T-helper 1 cell (primary cell): ENCODE data around the gene ANKS3.

Source experiments
- DNase-seq, 5 donors: peaks; one replicate each; pipeline ENCODE4 v3.0.0-alpha.2; 2012 to 2020
- total RNA-seq, 4 donors: gene quantifications; one replicate each; lab custom pipeline; 2026; lab: John Stamatoyannopoulos, UW

Gene ANKS3
- 14.6 to 27.5 (median 20.4) reads per million in 4 donors for total RNA-seq

DNA sequence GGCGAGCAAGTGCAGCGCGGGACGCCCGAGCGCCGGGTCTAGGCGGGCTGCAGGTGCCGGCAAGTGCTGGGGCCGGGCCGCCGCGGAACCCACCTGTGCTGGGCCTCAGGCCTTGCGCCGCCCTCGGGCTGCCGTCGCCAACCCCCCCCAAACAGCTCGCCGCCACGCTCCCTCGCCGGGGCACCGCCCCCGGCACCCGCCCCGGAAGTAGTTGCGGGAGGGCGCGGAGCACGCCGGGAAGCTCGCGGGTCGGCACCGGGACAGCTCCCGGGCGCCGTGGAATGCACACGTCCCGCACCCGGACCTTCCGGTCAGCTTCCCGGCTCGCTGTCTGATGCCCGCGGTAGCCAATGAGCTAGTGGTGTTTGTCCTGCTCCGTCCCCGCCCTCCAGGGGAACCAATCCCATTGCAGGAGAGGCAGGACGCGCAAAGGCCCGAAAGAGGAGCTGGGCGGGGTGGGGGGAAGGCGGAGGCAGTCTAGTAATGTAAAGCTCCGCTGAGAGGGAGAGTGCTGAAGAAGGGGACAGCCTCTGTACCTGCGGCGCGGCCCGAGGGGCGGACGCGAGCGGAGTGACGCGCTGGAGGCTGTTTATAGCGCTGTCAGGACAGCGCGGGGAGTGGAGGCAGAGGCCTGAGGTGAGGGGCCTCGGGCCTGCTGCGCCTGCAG is at the start of gene ANKS3, which contains the start of gene DNAAF8:
TSS of gene ANKS3 (minus strand) at position 209 of the 667 bp plus-strand sequence. CDS start 4,122 bp downstream, outside the sequence.
TSS of gene DNAAF8 (plus strand) at position 475 of the 667 bp plus-strand sequence. CDS start 1,978 bp downstream, outside the sequence.
- DNase-seq = peak; percentile 69 to 80 (median 72)

DNA sequence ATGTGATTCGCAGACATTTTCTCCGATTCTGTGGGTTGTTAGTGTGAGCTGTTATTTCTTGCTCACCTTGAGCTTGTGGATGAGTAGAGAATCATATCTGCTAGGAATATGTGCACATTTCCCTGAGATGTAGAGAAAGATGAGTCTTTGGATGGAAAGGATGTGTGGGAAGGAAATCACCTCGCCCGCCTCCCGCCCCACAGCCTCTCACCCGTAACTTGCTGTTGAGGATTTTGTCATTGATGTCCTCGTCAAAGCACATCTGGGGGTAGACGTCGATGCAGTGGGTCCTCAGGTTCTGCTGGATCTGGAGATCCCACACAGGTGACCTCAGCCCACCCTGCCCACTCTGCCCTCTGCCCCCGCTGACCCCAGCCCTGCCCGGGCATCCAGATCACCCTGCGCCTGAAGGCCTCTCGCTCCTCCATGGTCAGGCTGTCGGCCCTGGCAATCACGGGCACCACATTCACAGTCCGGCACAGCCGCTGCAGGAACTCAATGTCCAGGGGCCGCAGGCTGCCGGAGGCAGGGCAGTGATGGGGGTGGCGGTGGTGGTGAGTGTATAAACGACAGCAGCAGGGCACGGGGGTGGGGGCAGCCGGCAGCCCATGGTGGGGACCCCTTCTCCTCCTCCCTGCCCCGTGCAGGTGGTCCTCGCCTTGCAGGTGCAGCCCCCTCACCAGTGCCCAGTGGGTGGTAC is 49.3 kb upstream of the ANKS3 start:
- DNase-seq = no peak

GRCh38 chr16:4780235-4780634 is 46.2 kb upstream of the ANKS3 start:
- DNase-seq = no peak

- no peak for DNase-seq
Observed at GRCh38 chr16:4778050-4778392, 44.0 kb upstream of the ANKS3 start.

DNA sequence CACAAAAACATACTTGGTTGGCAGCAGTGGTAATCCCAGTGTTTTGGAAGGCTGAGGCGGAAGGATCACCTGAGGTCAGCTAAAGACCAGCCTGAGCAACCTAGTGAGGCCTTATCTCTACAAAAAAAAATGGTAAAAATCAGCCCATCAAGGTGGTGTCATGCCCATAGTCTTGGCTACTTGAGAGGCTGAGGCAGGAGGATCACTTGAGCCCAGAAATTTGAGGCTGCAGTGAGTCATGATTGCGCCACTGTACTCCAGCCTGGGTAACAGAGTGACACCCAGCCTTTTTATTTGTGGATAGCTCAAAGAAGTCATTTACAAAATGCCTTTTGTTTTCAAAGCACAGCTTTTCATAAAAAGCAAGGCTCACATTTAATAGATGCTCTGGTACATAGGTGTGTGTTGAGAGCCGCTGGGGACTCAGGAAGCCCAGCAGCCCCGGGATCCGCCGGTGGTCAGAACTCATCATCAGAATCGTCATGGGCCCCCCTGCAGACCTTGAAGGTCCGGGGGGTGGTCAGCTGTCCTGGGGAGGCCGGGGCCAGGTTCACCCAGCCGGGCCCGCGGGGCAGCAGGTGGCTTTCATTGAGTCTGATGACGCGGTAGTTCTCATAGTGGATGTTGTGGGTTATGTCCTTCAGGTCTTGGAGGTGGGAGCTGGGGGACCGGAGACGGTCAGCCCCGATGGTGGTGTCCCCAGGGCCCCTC is 43.4 kb upstream of the ANKS3 start:
- DNase-seq = no peak

DNA sequence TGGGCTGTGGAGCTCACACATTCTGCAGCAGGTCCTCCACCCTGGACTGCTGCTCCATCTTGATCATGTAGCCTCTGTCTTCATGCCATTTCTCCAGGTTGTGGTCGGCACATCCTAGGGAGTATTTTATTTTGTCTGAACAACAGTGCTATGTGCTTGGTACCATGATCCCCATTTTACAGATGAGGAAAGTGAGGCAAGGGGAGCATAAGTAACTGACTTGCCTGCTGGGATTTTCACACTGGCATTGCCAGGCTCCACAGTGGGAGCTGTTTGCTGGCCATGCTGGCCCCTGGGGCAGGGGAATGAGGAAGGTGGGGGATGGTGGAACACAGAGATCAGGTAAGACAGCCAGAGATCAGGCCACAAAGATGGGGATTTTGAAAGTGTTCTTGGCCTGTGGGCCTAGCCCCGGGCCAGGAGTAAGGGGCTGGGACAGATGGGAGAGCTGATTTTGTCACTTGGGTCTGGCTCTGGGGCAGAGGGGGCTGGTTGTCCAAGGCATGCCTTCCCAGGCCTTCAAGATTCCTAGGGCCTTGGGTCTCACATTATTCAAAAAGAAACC is 42.2 kb upstream of the ANKS3 start:
- DNase-seq = no peak

DNA sequence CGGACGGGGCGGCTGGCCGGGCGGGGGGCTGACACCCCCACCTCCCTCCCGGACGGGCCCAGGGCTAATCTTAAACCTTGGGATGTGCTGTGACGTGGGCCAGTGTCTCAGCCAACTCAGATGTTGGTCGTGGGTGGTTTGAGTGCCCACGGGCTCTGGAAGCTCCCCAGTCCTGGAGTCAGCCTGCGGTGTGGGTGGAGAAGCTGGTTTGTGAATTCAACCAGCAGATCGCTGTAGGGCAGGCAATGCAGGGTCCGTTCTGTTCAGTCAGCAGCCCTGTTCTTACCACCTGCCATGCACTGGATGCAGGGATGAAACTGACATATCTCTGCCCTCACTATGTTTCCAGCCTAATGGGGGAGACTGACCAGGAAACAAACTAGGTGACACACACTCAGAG is 40.9 kb upstream of the ANKS3 start:
- DNase-seq = no peak

DNA sequence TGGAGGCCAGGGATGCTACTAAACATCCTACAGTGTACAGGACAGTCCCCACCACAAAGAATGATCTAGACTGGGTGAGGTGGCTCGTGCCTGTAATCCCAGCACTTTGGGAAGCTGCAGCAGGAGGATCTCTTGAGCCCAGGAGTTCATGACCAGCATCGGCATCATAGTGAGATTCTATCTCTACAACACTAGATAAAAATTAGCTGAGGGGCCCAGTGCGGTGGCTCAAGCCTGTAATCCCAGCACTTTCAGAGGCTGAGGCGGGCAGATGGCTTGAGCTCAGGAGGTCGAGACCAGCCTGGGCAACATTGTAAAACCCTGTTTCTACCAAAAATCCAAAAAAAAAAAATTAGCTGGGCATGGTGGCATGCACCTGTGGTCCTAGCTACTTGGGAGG is 38.3 kb upstream of the ANKS3 start:
- no peak for DNase-seq

- DNase-seq = no peak
Observed at GRCh38 chr16:4771646-4772045, 37.6 kb upstream of the ANKS3 start.

DNA sequence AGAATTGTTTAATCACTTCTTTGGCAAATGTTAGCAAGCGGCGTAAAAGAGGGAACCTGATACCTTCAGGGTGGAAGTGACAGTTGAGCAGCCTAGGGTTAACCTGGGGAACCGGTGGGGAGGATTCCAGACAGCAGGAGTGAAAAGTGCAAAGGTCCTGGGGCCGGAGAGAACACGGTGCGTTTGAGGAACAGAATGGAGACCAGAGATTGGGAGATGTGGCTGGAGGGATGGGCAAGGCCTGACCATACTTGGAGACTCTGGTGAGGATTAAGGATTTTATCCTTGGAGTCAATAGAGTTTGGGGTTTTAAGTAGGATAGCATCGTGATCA is 35.2 kb upstream of the ANKS3 start:
- no peak for DNase-seq

- peak; percentile 65 to 88 (median 73) for DNase-seq
Observed at GRCh38 chr16:4768549-4769305, 34.7 kb upstream of the ANKS3 start.

DNA sequence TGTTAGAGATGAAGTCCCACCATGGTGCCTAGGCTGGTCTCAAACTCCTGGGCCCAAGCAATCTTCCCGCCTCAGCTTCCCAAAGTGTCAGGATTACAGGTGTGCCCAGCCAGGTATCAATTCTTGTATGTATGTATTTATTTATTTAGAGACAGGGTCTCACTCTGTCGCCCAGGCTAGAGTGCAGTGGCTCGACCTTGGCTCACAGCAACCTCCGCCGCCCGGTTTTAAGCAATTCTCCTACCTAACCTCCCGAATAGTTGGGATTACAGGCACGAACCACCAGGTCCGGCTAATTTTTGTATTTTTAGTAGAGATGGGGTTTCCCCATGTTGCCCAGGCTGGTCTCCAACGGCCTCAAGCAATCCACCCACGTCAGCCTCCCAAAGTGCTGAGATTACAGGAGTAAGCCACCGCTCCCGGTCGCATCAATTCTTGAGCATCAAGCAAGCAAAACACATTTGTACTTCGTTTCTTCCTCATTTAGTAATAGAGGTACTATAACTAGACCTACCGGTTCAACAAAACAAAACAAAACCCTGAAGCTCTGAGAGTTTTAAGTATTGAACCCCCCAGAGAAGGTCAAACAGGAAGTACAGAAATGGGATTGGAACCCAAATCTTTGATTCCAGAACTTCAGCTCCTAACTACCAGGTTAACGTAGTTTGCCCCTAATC is 33.9 kb upstream of the ANKS3 start:
- no peak for DNase-seq

DNA sequence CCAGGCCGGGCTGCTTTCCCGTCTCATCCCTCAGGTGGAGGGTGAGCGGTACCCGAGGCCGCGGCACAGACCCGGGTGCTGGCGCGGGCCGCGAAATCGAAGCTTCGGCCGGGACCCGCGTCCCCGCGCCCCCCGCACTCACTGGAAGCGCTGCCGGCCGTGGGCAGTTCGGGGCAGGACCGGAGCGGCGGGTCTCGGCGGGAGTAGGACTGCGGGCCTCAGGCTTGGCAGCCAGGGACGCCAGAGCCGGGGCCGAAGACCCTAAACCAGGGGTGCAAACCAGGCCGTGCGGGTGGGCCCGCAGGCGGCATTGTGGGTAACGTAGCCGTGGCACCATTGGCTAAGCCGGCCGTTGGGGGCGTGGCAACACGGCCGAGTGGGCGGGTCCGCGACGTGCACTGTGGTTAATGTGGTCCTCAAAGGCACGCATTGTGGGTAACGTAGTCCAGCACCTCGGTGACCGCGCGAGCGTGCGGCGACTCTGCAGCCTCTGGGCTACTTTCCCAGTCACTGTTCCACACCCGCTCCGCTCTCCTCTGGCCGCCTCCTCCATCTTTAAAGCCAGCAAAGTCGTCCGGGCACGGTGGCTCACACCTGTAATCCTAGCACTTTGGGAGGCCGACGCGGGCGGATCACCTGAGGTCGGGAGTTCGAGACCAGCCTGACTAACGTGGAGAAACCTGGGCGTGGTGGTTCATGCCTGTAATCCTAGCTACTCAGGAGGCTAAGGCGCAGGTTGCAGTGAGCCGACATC is 33.0 kb upstream of the ANKS3 start, which contains the start of gene ZNF500:
TSS of gene ZNF500 (minus strand) at position 288 of the 754 bp plus-strand sequence. CDS start 1,184 bp downstream, outside the sequence.
- DNase-seq = peak; percentile 82 to 94 (median 90)

GRCh38 chr16:4765511-4766474 is 31.7 kb upstream of the ANKS3 start:
- DNase-seq = no peak

DNA sequence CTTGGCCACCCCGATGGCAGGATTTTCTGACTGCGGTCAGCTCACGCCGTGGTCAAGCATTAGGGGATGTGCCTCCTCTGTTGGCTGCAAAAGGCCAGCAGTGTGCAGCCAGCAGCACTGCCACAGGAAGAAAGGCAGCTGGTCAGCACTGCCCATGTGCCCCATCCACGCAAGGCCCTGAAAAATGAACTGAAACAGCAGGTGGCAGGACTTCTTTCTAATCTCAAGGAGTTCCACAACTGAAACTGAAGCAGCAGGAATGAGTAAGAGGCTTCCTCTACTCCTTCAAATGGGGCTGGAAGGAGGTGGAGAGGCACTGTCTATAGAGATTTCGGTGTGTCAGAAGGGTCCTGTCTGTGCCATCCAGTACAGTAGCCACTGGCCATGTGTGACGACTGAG is 29.7 kb upstream of the ANKS3 start:
- no peak for DNase-seq

- DNase-seq = no peak
Observed at GRCh38 chr16:4762205-4762604, 28.1 kb upstream of the ANKS3 start.

GRCh38 chr16:4760221-4760910 is 26.3 kb upstream of the ANKS3 start:
- DNase-seq = no peak

GRCh38 chr16:4755687-4756086 is 21.6 kb upstream of the ANKS3 start:
- DNase-seq = no peak

- no peak for DNase-seq
Observed at GRCh38 chr16:4754865-4755264, 20.8 kb upstream of the ANKS3 start.
